HUES64 (cell line): Measurements from ENCODE around the gene ROPN1L. TPM values are rescaled to one million over a fixed set of nuclear protein-coding genes. Genes with fewer than 3 reads are reported as not detected.
"Not testable (repeated sequence)": the region's sequence is repeated elsewhere in the genome, so short reads cannot be mapped to it uniquely, and the experiment has no call there.

Source experiments
- H3K27ac ChIP-seq: 2 replicates; pipeline ENCODE4 v1.7.0; 2013; ENCODE audit warnings: low read depth, low read length, inconsistent platforms
- H3K27me3 ChIP-seq: 2 replicates; pipeline ENCODE4 v1.6.1; 2013; ENCODE audit warnings: mild to moderate bottlenecking, low read length; ENCODE audit not compliant: insufficient read depth
- H3K36me3 ChIP-seq: 2 replicates; pipeline ENCODE4 v1.6.1; 2013; ENCODE audit warnings: mild to moderate bottlenecking, low read length; ENCODE audit not compliant: insufficient read depth
- H3K4me1 ChIP-seq: 2 replicates; pipeline ENCODE4 v1.6.1; 2013; ENCODE audit warnings: mild to moderate bottlenecking, low read length, moderate library complexity; ENCODE audit not compliant: insufficient read depth
- H3K4me3 ChIP-seq: 2 replicates; pipeline ENCODE4 v1.5.1; 2013; ENCODE audit warnings: mild to moderate bottlenecking, low read length, moderate library complexity
- H3K9ac ChIP-seq: 2 replicates; pipeline ENCODE4 v1.6.1; 2013; ENCODE audit warnings: mild to moderate bottlenecking, low read depth, low read length
- H3K9me3 ChIP-seq: 2 replicates; pipeline ENCODE4 v1.6.1; 2013; ENCODE audit warnings: low read depth, low read length; ENCODE audit not compliant: insufficient read depth
- WGBS: fragments of 150-250, 120-280 bp; methylation state at CpG from one replicate; pipeline ENCODE4 v1.1.7; 2013; ENCODE audit warnings: missing lambda C conversion rate; 5-methylcytosine and 5-hydroxymethylcytosine counted together
- polyA plus RNA-seq, 2 experiments: library from polyadenylated mRNA; stranded (reverse); fragments of 50-300 nt; gene quantifications; one replicate each; pipeline ENCODE4 v1.2.3, GENCODE V29; 2013

ROPN1L gene
- 0.50 TPM for polyA plus RNA-seq (2013, experiment 1 of 2)
- not detected for polyA plus RNA-seq (2013, experiment 2 of 2)

- WGBS: 3% methylated on average over 63 of the region's 63 CpGs
- peaks cover 27% of the 10 kb centered on the region for H3K27me3 ChIP-seq
- H3K4me3 ChIP-seq: peak within 1 kb of the TSS; percentile 74
- peak within 1 kb of the TSS; percentile 11; the same call in 1 of the 2 replicates for H3K27ac ChIP-seq
- H3K9me3 ChIP-seq: no peaks in the 10 kb centered on the region
- peaks cover 10% of the 10 kb centered on the region for H3K36me3 ChIP-seq
- H3K9ac ChIP-seq: peak within 1 kb of the TSS; percentile 57
- peaks cover 5% of the 10 kb centered on the region; the same call in 1 of the 2 replicates for H3K4me1 ChIP-seq
Measured at GRCh38 chr5:10441083-10441991, at the start of gene ROPN1L. ROPN1L (plus strand) TSS chr5:10441879; CDS start chr5:10442168, 289 bp downstream.

- H3K9ac ChIP-seq, H3K4me1 ChIP-seq, H3K27me3 ChIP-seq, H3K4me3 ChIP-seq, H3K27ac ChIP-seq, H3K9me3 ChIP-seq: not testable (repeated sequence)
- WGBS: 96% methylated on average over 6 of the region's 6 CpGs
- H3K36me3 ChIP-seq: peaks cover 89% of the 10 kb centered on the region
Measured at GRCh38 chr5:10392567-10393328, 48.9 kb upstream of the ROPN1L start.

GRCh38 chr5:10393491-10393890 lies 48.2 kb upstream of the ROPN1L start:
- no peak overlapping the region for H3K4me3 ChIP-seq
- H3K9me3 ChIP-seq: no peaks in the 10 kb centered on the region
- peaks cover 91% of the 10 kb centered on the region for H3K36me3 ChIP-seq
- 93% methylated on average over 2 of the region's 2 CpGs for WGBS
- H3K27me3 ChIP-seq: no peaks in the 10 kb centered on the region
- H3K9ac ChIP-seq: no peak overlapping the region
- H3K4me1 ChIP-seq: peaks cover 9% of the 10 kb centered on the region; the same call in 1 of the 2 replicates
- no peak overlapping the region for H3K27ac ChIP-seq

GRCh38 chr5:10396552-10396951 lies 45.1 kb upstream of the ROPN1L start:
- no peaks in the 10 kb centered on the region for H3K27me3 ChIP-seq
- H3K27ac ChIP-seq: no peak overlapping the region
- peaks cover 9% of the 10 kb centered on the region; the same call in 1 of the 2 replicates for H3K4me1 ChIP-seq
- peaks cover 96% of the 10 kb centered on the region for H3K36me3 ChIP-seq
- H3K4me3 ChIP-seq: no peak overlapping the region
- 90% methylated on average over 5 of the region's 5 CpGs for WGBS
- no peak overlapping the region; the same call in 1 of the 2 replicates for H3K9ac ChIP-seq
- no peaks in the 10 kb centered on the region for H3K9me3 ChIP-seq

- H3K4me3 ChIP-seq: no peak overlapping the region
- H3K4me1 ChIP-seq: peaks cover 9% of the 10 kb centered on the region; the same call in 1 of the 2 replicates
- peaks cover 97% of the 10 kb centered on the region for H3K36me3 ChIP-seq
- H3K9ac ChIP-seq: no peak overlapping the region
- no peaks in the 10 kb centered on the region for H3K27me3 ChIP-seq
- H3K9me3 ChIP-seq: no peaks in the 10 kb centered on the region
- H3K27ac ChIP-seq: no peak overlapping the region
Measured at GRCh38 chr5:10399839-10400238, 41.8 kb upstream of the ROPN1L start.

- Histone ChIP-seq H3K4me3 (no peak overlapping the region), H3K9me3 (0 out of 2 replicates have a peak, but pooled peaks cover under 1% of the 10 kb centered on the region), H3K9ac (no peak overlapping the region), H3K4me1 (peaks cover 9% of the 10 kb centered on the region; the same call in 1 of the 2 replicates), H3K36me3 (peaks cover 97% of the 10 kb centered on the region), H3K27ac (no peak overlapping the region), H3K27me3 (no peaks in the 10 kb centered on the region)
- WGBS: 83% methylated on average over 1 of the region's 2 CpGs
Measured at GRCh38 chr5:10400411-10400810, 41.3 kb upstream of the ROPN1L start.

GRCh38 chr5:10400831-10401230 lies 40.8 kb upstream of the ROPN1L start:
- Histone ChIP-seq H3K9me3 (0 out of 2 replicates have a peak, but pooled peaks cover 5% of the 10 kb centered on the region), H3K36me3 (peaks cover 97% of the 10 kb centered on the region)
- 93% methylated on average over 2 of the region's 3 CpGs for WGBS

GRCh38 chr5:10401498-10401897 lies 40.2 kb upstream of the ROPN1L start:
- 0 out of 2 replicates have a peak, but pooled peaks cover 6% of the 10 kb centered on the region for H3K9me3 ChIP-seq
- H3K9ac ChIP-seq: no peak overlapping the region
- H3K36me3 ChIP-seq: peaks cover 97% of the 10 kb centered on the region
- no peaks in the 10 kb centered on the region for H3K27me3 ChIP-seq
- no peak overlapping the region for H3K4me3 ChIP-seq
- H3K27ac ChIP-seq: no peak overlapping the region
- no peaks in the 10 kb centered on the region; the same call in 1 of the 2 replicates for H3K4me1 ChIP-seq
- 100% methylated on average over 1 of the region's 1 CpG for whole genome bisulfite sequencing

More at GRCh38 chr5:10400831-10401230, 40.8 kb upstream of the ROPN1L start:
- Histone ChIP-seq H3K4me3 (no peak overlapping the region), H3K9ac (no peak overlapping the region), H3K4me1 (peaks cover 6% of the 10 kb centered on the region; the same call in 1 of the 2 replicates), H3K27me3 (no peaks in the 10 kb centered on the region), H3K27ac (no peak overlapping the region)

- WGBS: 94% methylated on average over 1 of the region's 1 CpG
- no peak overlapping the region for H3K4me3 ChIP-seq
Measured at GRCh38 chr5:10403829-10404228, 37.9 kb upstream of the ROPN1L start.

GRCh38 chr5:10406651-10407050 lies 35.0 kb upstream of the ROPN1L start:
- Histone ChIP-seq H3K4me3 (no peak overlapping the region), H3K9me3 (0 out of 2 replicates have a peak, but pooled peaks cover 6% of the 10 kb centered on the region), H3K9ac (no peak overlapping the region), H3K27ac (no peak overlapping the region), H3K27me3 (no peaks in the 10 kb centered on the region), H3K4me1 (no peaks in the 10 kb centered on the region), H3K36me3 (peaks cover 99% of the 10 kb centered on the region)
- WGBS: 96% methylated on average over 3 of the region's 3 CpGs

More at GRCh38 chr5:10403829-10404228, 37.9 kb upstream of the ROPN1L start:
- Histone ChIP-seq H3K4me1 (no peaks in the 10 kb centered on the region), H3K27ac (no peak overlapping the region), H3K36me3 (peaks cover 96% of the 10 kb centered on the region), H3K27me3 (no peaks in the 10 kb centered on the region), H3K9ac (no peak overlapping the region), H3K9me3 (0 out of 2 replicates have a peak, but pooled peaks cover 6% of the 10 kb centered on the region)
